Measurements from ENCODE around the gene TAGLN3.

Gene TAGLN3

GRCh38 chr3:111976254-111976653 is 22.5 kb upstream of the TAGLN3 start:
- DNase-seq (ENCODE audit: low read depth, low spot score), result no peak

GRCh38 chr3:111978583-111979433 is 19.9 kb upstream of the TAGLN3 start, which contains the start of gene ABHD10:
ABHD10 (plus strand) TSS chr3:111979026; CDS start chr3:111979062, 36 bp downstream.
- peak; percentile 99 for DNase-seq (ENCODE audit: low read depth, low spot score)

- DNase-seq (ENCODE audit: low read depth, low spot score), result peak; percentile 32
Measured at GRCh38 chr3:111979434-111980038, 19.2 kb upstream of the TAGLN3 start.

- DNase-seq (ENCODE audit: low read depth, low spot score), result no peak
Measured at GRCh38 chr3:111980716-111981456, 17.8 kb upstream of the TAGLN3 start.

- DNase-seq (ENCODE audit: low read depth, low spot score), result no peak
Measured at GRCh38 chr3:111981457-111981763, 17.3 kb upstream of the TAGLN3 start.

GRCh38 chr3:111984636-111985298 is 14.0 kb upstream of the TAGLN3 start:
- DNase-seq (ENCODE audit: low read depth, low spot score), result no peak

GRCh38 chr3:111986800-111987199 is 11.9 kb upstream of the TAGLN3 start:
- no peak for DNase-seq (ENCODE audit: low read depth, low spot score)

- peak; percentile 74 for DNase-seq (ENCODE audit: low read depth, low spot score)
Measured at GRCh38 chr3:111989061-111989678, 9.6 kb upstream of the TAGLN3 start.

- DNase-seq (ENCODE audit: low read depth, low spot score), result no peak
Measured at GRCh38 chr3:111993038-111993437, 5.7 kb upstream of the TAGLN3 start.

- peak; percentile 46 for DNase-seq (ENCODE audit: low read depth, low spot score)
Measured at GRCh38 chr3:111999484-112000324, 982 bp downstream of the TAGLN3 start.

GRCh38 chr3:112000367-112000771 is 1.6 kb downstream of the TAGLN3 start:
- no peak for DNase-seq (ENCODE audit: low read depth, low spot score)

- no peak for DNase-seq (ENCODE audit: low read depth, low spot score)
Measured at GRCh38 chr3:112000966-112001365, 2.2 kb downstream of the TAGLN3 start.

- no peak for DNase-seq (ENCODE audit: low read depth, low spot score)
Measured at GRCh38 chr3:112001526-112001925, 2.8 kb downstream of the TAGLN3 start.

GRCh38 chr3:112002096-112002971 is 3.6 kb downstream of the TAGLN3 start:
- no peak for DNase-seq (ENCODE audit: low read depth, low spot score)

GRCh38 chr3:112003321-112004080 is 4.8 kb downstream of the TAGLN3 start:
- no peak for DNase-seq (ENCODE audit: low read depth, low spot score)

- DNase-seq (ENCODE audit: low read depth, low spot score), result no peak
Measured at GRCh38 chr3:112004187-112004586, 5.5 kb downstream of the TAGLN3 start.

GRCh38 chr3:112004669-112005068 is 5.9 kb downstream of the TAGLN3 start:
- DNase-seq (ENCODE audit: low read depth, low spot score), result no peak

- no peak for DNase-seq (ENCODE audit: low read depth, low spot score)
Measured at GRCh38 chr3:112005091-112005672, 6.5 kb downstream of the TAGLN3 start.

All from astrocyte of the hippocampus (primary cell).